Stimulated activated CD8-positive, alpha-beta memory T cell treated with anti-CD3 and anti-CD28 coated beads, Interleukin-2, amount 100 ng/mL, for 48 hours (primary cell): Measurements from ENCODE around the gene SIN3B.

Experiments
- DNase-seq, 2 donors: peaks; one replicate each; pipeline ENCODE4 v3.0.0-alpha.2; 2020; ENCODE audit warnings: low read depth in 2 of 2

The SIN3B gene

GRCh38 chr19:16889366-16889882 lies 60.2 kb downstream of the SIN3B start:
- DNase-seq: no peak

GRCh38 chr19:16889883-16890460 lies 60.8 kb downstream of the SIN3B start:
- DNase-seq: no peak

- no peak for DNase-seq
These were observed 61.4 kb downstream of the SIN3B start for GRCh38 chr19:16890461-16891184.

- DNase-seq: no peak
These were observed 62.6 kb downstream of the SIN3B start for GRCh38 chr19:16891696-16892382.

GRCh38 chr19:16892436-16892835 lies 63.2 kb downstream of the SIN3B start:
- no peak for DNase-seq

- DNase-seq: no peak
These were observed 63.9 kb downstream of the SIN3B start for GRCh38 chr19:16892868-16893685.

- no peak for DNase-seq
These were observed 64.4 kb downstream of the SIN3B start for GRCh38 chr19:16893686-16893989.

- DNase-seq: no peak
These were observed 64.9 kb downstream of the SIN3B start for GRCh38 chr19:16894080-16894479.

GRCh38 chr19:16895467-16896145 lies 66.4 kb downstream of the SIN3B start:
- no peak for DNase-seq

GRCh38 chr19:16896146-16897028 lies 67.2 kb downstream of the SIN3B start:
- no peak for DNase-seq

- peak; percentile 59 to 74 for DNase-seq
These were observed 68.0 kb downstream of the SIN3B start for GRCh38 chr19:16897029-16897855.

- DNase-seq: no peak
These were observed 68.6 kb downstream of the SIN3B start for GRCh38 chr19:16897856-16898161.

- DNase-seq: no peak
These were observed 69.3 kb downstream of the SIN3B start for GRCh38 chr19:16898361-16899015.

GRCh38 chr19:16899566-16900075 lies 70.4 kb downstream of the SIN3B start:
- DNase-seq: no peak

GRCh38 chr19:16901491-16902175 lies 72.4 kb downstream of the SIN3B start:
- DNase-seq: no peak

GRCh38 chr19:16902545-16902944 lies 73.3 kb downstream of the SIN3B start:
- no peak for DNase-seq

GRCh38 chr19:16903347-16903746 lies 74.1 kb downstream of the SIN3B start:
- no peak for DNase-seq

- no peak for DNase-seq
These were observed 75.4 kb downstream of the SIN3B start for GRCh38 chr19:16904599-16904998.

GRCh38 chr19:16908759-16909158 lies 79.6 kb downstream of the SIN3B start:
- no peak for DNase-seq
